GM23338 (cell line): Measurements from ENCODE around the gene FAM161B. TPM values are rescaled to one million over a fixed set of nuclear protein-coding genes. Genes with fewer than 3 reads are reported as not detected.

Experiments used
- ATAC-seq: fragments of 200-7000 bp; cut with Tn5 transposase; 3 replicates; pipeline ENCODE4 v1.9.1; 2020
- DNase-seq: peaks from one replicate; pipeline ENCODE4 v3.0.0-alpha.2; 2015; ENCODE audit warnings: low spot score
- H2AFZ ChIP-seq: fragments of 200-600 bp; sonication (generic); 2 replicates; pipeline ENCODE4 v1.8.0; 2016; ENCODE audit warnings: antibody characterized with exemption, mild to moderate bottlenecking, moderate library complexity
- H3F3A ChIP-seq: fragments of 200-600 bp; sonication (generic); replicated peaks from 2 replicates; pipeline ENCODE4 v1.8.0; 2017; ENCODE audit warnings: antibody characterized with exemption, mixed run types, low read depth
- H3K27ac ChIP-seq: fragments of 200-600 bp; sonication (generic); 2 replicates; pipeline ENCODE4 v1.6.1; 2016; ENCODE audit warnings: low read depth
- H3K27me3 ChIP-seq: fragments of 200-600 bp; sonication (generic); 2 replicates; pipeline ENCODE4 v1.8.0; 2016; ENCODE audit warnings: mild to moderate bottlenecking, mixed run types, moderate library complexity; ENCODE audit not compliant: insufficient read depth
- H3K36me3 ChIP-seq: fragments of 200-600 bp; sonication (generic); 2 replicates; pipeline ENCODE4 v1.8.0; 2016; ENCODE audit warnings: mild to moderate bottlenecking; ENCODE audit not compliant: insufficient read depth
- H3K4me1 ChIP-seq: fragments of 200-600 bp; sonication (generic); 2 replicates; pipeline ENCODE4 v1.8.0; 2016; ENCODE audit warnings: mild to moderate bottlenecking, moderate library complexity; ENCODE audit not compliant: insufficient read depth
- H3K4me2 ChIP-seq: fragments of 200-600 bp; sonication (generic); 2 replicates; pipeline ENCODE4 v1.7.1; 2017; ENCODE audit warnings: mixed run types
- H3K4me3 ChIP-seq: fragments of 200-600 bp; sonication (generic); 2 replicates; pipeline ENCODE4 v1.6.1; 2016; ENCODE audit warnings: mixed run types
- H3K79me2 ChIP-seq: fragments of 200-600 bp; sonication (generic); replicated peaks from 2 replicates; pipeline ENCODE4 v1.8.0; 2017; ENCODE audit warnings: mild to moderate bottlenecking; ENCODE audit not compliant: insufficient read depth
- H3K9me2 ChIP-seq: fragments of 200-600 bp; sonication (generic); 2 replicates; pipeline ENCODE4 v1.8.0; 2017; ENCODE audit not compliant: insufficient read depth
- H4K20me1 ChIP-seq: fragments of 200-600 bp; sonication (generic); replicated peaks from 2 replicates; pipeline ENCODE4 v1.8.0; 2017; ENCODE audit warnings: mild to moderate bottlenecking; ENCODE audit not compliant: insufficient read depth
- H3K27ac Mint-ChIP-seq: 2 replicates; pipeline ENCODE4 v1.8.0; 2020; ENCODE audit warnings: inconsistent platforms, mild to moderate bottlenecking, moderate library complexity, mixed read lengths
- H3K27me3 Mint-ChIP-seq: 3 replicates; pipeline ENCODE4 v1.8.0; 2022; ENCODE audit warnings: low read depth, mild to moderate bottlenecking, moderate library complexity, mixed read lengths, inconsistent platforms; ENCODE audit not compliant: insufficient read depth, poor library complexity
- H3K36me3 Mint-ChIP-seq: 3 replicates; pipeline ENCODE4 v1.8.0; 2021; ENCODE audit warnings: low read depth, mild to moderate bottlenecking, inconsistent platforms, moderate library complexity, mixed read lengths
- H3K4me1 Mint-ChIP-seq: 3 replicates; pipeline ENCODE4 v1.8.0; 2020; ENCODE audit warnings: mild to moderate bottlenecking, inconsistent platforms, mixed read lengths
- H3K4me3 Mint-ChIP-seq: 3 replicates; pipeline ENCODE4 v1.8.0; 2021; ENCODE audit warnings: moderate library complexity, mild to moderate bottlenecking, inconsistent platforms, mixed read lengths
- H3K9me3 Mint-ChIP-seq: 3 replicates; pipeline ENCODE4 v1.8.0; 2020; ENCODE audit warnings: moderate library complexity, mild to moderate bottlenecking, inconsistent platforms, mixed read lengths
- CREB1 ChIP-seq: fragments of 250-450 bp; sonication (Bioruptor Pico); IDR thresholded peaks from 2 replicates; pipeline ENCODE4 v1.5.0; 2020; ENCODE audit warnings: low read depth, mild to moderate bottlenecking, moderate library complexity
- CTCF ChIP-seq, 2 experiments: fragments of 200-600 bp in 1 of 2; sonication (generic) in 1 of 2; conservative IDR thresholded peaks; 2 replicates each; pipeline versions ENCODE4 v1.5.1 to v1.6.1; 2016 to 2017; ENCODE audit warnings: antibody characterized with exemption in 2 of 2, low read depth in 2 of 2, mild to moderate bottlenecking in 2 of 2, moderate library complexity in 1 of 2
- ETS1 ChIP-seq: IDR thresholded peaks from 2 replicates; pipeline ENCODE4 v1.6.1; 2016; ENCODE audit warnings: antibody characterized with exemption
- EZH2 ChIP-seq: fragments of 200-600 bp; sonication (generic); IDR thresholded peaks from one replicate; pipeline ENCODE4 v1.8.0; 2017; ENCODE audit warnings: antibody characterized with exemption, mild to moderate bottlenecking, low read depth; ENCODE audit not compliant: unreplicated experiment
- EZH2phosphoT487 ChIP-seq: fragments of 200-600 bp; sonication (generic); IDR thresholded peaks from one replicate; pipeline ENCODE4 v1.8.1; 2018; ENCODE audit warnings: antibody characterized with exemption; ENCODE audit not compliant: unreplicated experiment
- JUNB ChIP-seq: IDR thresholded peaks from one replicate; pipeline ENCODE4 v1.6.1; 2016; ENCODE audit warnings: antibody characterized with exemption; ENCODE audit not compliant: unreplicated experiment
- NANOG ChIP-seq: IDR thresholded peaks from 2 replicates; pipeline ENCODE4 v1.6.1; 2016; ENCODE audit warnings: antibody characterized with exemption, borderline replicate concordance
- POLR2AphosphoS5 ChIP-seq: IDR thresholded peaks from 2 replicates; pipeline ENCODE4 v1.6.1; 2016; ENCODE audit warnings: antibody characterized with exemption, low read depth
- REST ChIP-seq: IDR thresholded peaks from one replicate; pipeline ENCODE4 v1.6.1; 2018; ENCODE audit warnings: antibody characterized with exemption; ENCODE audit not compliant: unreplicated experiment
- STAT1 ChIP-seq: IDR thresholded peaks from one replicate; pipeline ENCODE4 v1.6.1; 2016; ENCODE audit warnings: antibody characterized with exemption; ENCODE audit not compliant: unreplicated experiment
- ZNF114 ChIP-seq: fragments of 250-450 bp; sonication (Bioruptor Pico); IDR thresholded peaks from 2 replicates; pipeline ENCODE4 v1.5.0; 2020; ENCODE audit warnings: mild to moderate bottlenecking, moderate library complexity
- ZNF331 ChIP-seq: fragments of 250-450 bp; sonication (Bioruptor Pico); IDR thresholded peaks from 2 replicates; pipeline ENCODE4 v1.5.0; 2020; ENCODE audit warnings: low read depth, mild to moderate bottlenecking, moderate library complexity
- ZNF462 ChIP-seq: fragments of 250-450 bp; sonication (Bioruptor Pico); IDR thresholded peaks from 2 replicates; pipeline ENCODE4 v1.5.0; 2020; ENCODE audit warnings: mild to moderate bottlenecking, moderate library complexity
- polyA plus RNA-seq: library from polyadenylated mRNA; unstranded; fragments of >200 nt; fragmentation: Nextera tagmentation; extraction: Ambion mirVana; gene quantifications from 2 replicates; pipeline ENCODE4 v1.2.1, GENCODE V29; 2016
- total RNA-seq: library from RNA; depleted of rRNA; stranded (reverse); fragments of >200 nt; shearing (Covaris generic); gene quantifications from 2 replicates; pipeline ENCODE4 v1.2.3, GENCODE V29; 2014

The FAM161B gene
- total and polyA plus RNA-seq, 2 experiments from 2014 or later, result 0.28 to 2.8 TPM

GRCh38 chr14:73903028-73903427, 46.9 kb downstream of the FAM161B start:
- no peak overlapping the region for H2AFZ ChIP-seq
- peaks cover 17% of the 10 kb centered on the region; the same call in 1 of the 2 replicates for H3K36me3 ChIP-seq
- no peaks in the 10 kb centered on the region for H3F3A ChIP-seq
- Mint-ChIP-seq H3K4me1 (no peaks in the 10 kb centered on the region), H3K9me3 (no peaks in the 10 kb centered on the region), H3K27me3 (no peaks in the 10 kb centered on the region), H3K36me3 (peaks cover 20% of the 10 kb centered on the region), H3K4me3 (no peak overlapping the region), H3K27ac (no peak overlapping the region)
- H3K4me2 ChIP-seq, result no peak overlapping the region
- H3K9me2 ChIP-seq, result no peaks in the 10 kb centered on the region
- ATAC-seq (no peak), DNase-seq (no peak)
- H3K27ac ChIP-seq, result no peak overlapping the region
- no peak for TF ChIP-seq ZNF114 (CRISPR knock-in tag)
- TF ChIP-seq NANOG, result no peak
- no peak for TF ChIP-seq CREB1
- TF ChIP-seq ETS1, result no peak
- TF ChIP-seq ZNF331 (CRISPR knock-in tag), result no peak
- no peak for TF ChIP-seq EZH2
- no peak for TF ChIP-seq REST
- TF ChIP-seq ZNF462, result no peak
- TF ChIP-seq POLR2AphosphoS5, result no peak
- TF ChIP-seq STAT1, result no peak
- no peak for TF ChIP-seq EZH2phosphoT487
- no peak for TF ChIP-seq JUNB
- TF ChIP-seq CTCF (conservative IDR thresholded peaks at IDR 0.05; ENCODE audit: low read depth in 2 of 2), result no peak
- H3K27me3 ChIP-seq, result no peaks in the 10 kb centered on the region
- H3K79me2 ChIP-seq, result no peaks in the 10 kb centered on the region
- no peaks in the 10 kb centered on the region for H3K4me1 ChIP-seq
- H4K20me1 ChIP-seq, result no peaks in the 10 kb centered on the region; the same call in 1 of the 2 replicates
- no peak overlapping the region for H3K4me3 ChIP-seq
